Right atrium auricular region (tissue), 2 donors: ENCODE data around the gene SORBS1. TPM values are rescaled to one million over a fixed set of nuclear protein-coding genes. Genes with fewer than 3 reads are reported as not detected.

Experiments
- DNase-seq: peaks from one replicate; pipeline ENCODE4 v3.0.0-alpha.2; 2019; ENCODE audit warnings: low spot score
- H3K27ac ChIP-seq, 2 donors: fragments of 200-600 bp; sonication (generic); 1 replicate in 1 of 2; 2 replicates in 1 of 2; pipeline ENCODE4 v1.5.1; 2016 to 2019
- H3K27me3 ChIP-seq, 2 donors: fragments of 200-600 bp; sonication (generic); one replicate each; pipeline versions ENCODE4 v1.5.1 to v1.6.0; 2017 to 2019
- H3K36me3 ChIP-seq: fragments of 200-600 bp; sonication (generic); one replicate; pipeline ENCODE4 v1.5.1; 2016
- H3K4me1 ChIP-seq, 2 donors: fragments of 200-600 bp; sonication (generic); one replicate each; pipeline versions ENCODE4 v1.5.1 to v1.6.0; 2017 to 2019
- H3K4me3 ChIP-seq, 2 donors: fragments of 200-600 bp; sonication (generic); 1 replicate in 1 of 2; 2 replicates in 1 of 2; pipeline ENCODE4 v1.5.1; 2017 to 2019; ENCODE audit warnings: mild to moderate bottlenecking in 1 of 2, moderate library complexity in 1 of 2
- H3K9me3 ChIP-seq, 2 donors: fragments of 200-600 bp; sonication (generic); one replicate each; pipeline ENCODE4 v1.5.1; 2019
- total RNA-seq, 2 donors: library from RNA; depleted of rRNA; stranded (reverse); fragments of >200 nt; gene quantifications; one replicate each; pipeline ENCODE4 v1.1.0, GENCODE V29; 2016
- TF ChIP-seq, protein P1 (sequence below), 2 donors: fragments of 200-600 bp; sonication (generic); IDR thresholded peaks; one replicate each; pipeline ENCODE4 v1.5.1; 2019; ENCODE audit warnings: antibody characterized with exemption in 2 of 2

SORBS1 gene
- total RNA-seq, 2 donors from 2014 or later = 742 to 815 TPM

DNA sequence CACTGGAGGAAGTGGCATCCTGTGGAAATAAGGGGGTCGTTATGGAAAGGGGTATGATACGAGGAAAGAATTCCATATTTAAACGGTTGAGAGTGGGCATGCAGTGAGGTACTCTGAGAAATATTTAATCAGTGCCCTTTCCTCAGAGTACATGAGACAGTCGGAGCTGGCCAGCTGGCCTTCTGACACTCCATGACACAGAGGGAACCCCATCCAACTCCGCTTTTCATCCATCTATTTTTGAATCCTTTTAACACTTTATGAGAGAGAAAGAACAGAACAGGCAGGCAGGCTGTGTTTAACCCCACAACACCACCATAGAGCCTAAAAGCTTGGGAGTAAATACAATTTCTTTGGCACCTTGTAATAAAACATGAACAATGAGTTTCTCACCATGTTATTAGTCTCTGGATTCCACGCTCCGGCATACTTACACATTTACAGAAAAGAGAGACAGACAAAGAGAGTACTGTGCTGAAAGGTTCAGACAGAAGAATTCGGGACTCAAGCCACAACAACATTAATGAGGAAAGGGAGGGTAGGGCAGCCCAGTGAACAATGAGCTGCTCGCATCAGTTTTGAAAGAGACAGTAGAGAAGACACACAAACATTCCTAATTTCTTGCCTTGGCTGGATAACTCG lies 146.2 kb downstream of the SORBS1 start:
- H3K9me3 ChIP-seq = no peaks in the 10 kb centered on the region
- peaks cover 43% of the 10 kb centered on the region for H3K36me3 ChIP-seq
- TF ChIP-seq, protein P1, sequence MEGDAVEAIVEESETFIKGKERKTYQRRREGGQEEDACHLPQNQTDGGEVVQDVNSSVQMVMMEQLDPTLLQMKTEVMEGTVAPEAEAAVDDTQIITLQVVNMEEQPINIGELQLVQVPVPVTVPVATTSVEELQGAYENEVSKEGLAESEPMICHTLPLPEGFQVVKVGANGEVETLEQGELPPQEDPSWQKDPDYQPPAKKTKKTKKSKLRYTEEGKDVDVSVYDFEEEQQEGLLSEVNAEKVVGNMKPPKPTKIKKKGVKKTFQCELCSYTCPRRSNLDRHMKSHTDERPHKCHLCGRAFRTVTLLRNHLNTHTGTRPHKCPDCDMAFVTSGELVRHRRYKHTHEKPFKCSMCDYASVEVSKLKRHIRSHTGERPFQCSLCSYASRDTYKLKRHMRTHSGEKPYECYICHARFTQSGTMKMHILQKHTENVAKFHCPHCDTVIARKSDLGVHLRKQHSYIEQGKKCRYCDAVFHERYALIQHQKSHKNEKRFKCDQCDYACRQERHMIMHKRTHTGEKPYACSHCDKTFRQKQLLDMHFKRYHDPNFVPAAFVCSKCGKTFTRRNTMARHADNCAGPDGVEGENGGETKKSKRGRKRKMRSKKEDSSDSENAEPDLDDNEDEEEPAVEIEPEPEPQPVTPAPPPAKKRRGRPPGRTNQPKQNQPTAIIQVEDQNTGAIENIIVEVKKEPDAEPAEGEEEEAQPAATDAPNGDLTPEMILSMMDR (IDR thresholded peaks at IDR 0.05) = no peak
- H3K27me3 ChIP-seq = no peaks in the 10 kb centered on the region
- H3K27ac ChIP-seq = peak overlapping the region; percentile 95 to 99
- DNase-seq = peak; percentile 85
- peaks cover 0 to 58% of the 10 kb centered on the region in 2 donors for H3K4me1 ChIP-seq
- H3K4me3 ChIP-seq = peak overlapping the region; percentile 55 to 56

- H3K4me1 ChIP-seq = peaks cover 0 to 65% of the 10 kb centered on the region in 2 donors
- peak overlapping the region; percentile 95 to 99 for H3K27ac ChIP-seq
- TF ChIP-seq, protein P1 (IDR thresholded peaks at IDR 0.05) = no peak
- DNase-seq = no peak
- H3K9me3 ChIP-seq = no peaks in the 10 kb centered on the region
- H3K4me3 ChIP-seq = peak overlapping the region; percentile 55 to 56
- peaks cover 43% of the 10 kb centered on the region for H3K36me3 ChIP-seq
- H3K27me3 ChIP-seq = no peaks in the 10 kb centered on the region
These were observed 146.9 kb downstream of the SORBS1 start for GRCh38 chr10:95414016-95414830.

GRCh38 chr10:95413588-95413987 lies 147.6 kb downstream of the SORBS1 start:
- Histone ChIP-seq H3K9me3 (no peaks in the 10 kb centered on the region), H3K36me3 (peaks cover 44% of the 10 kb centered on the region), H3K4me3 (peak overlapping the region; percentile 55 to 56), H3K4me1 (peaks cover 0 to 71% of the 10 kb centered on the region in 2 donors), H3K27me3 (no peaks in the 10 kb centered on the region), H3K27ac (peak overlapping the region; percentile 95 to 99)
- TF ChIP-seq, protein P1 (IDR thresholded peaks at IDR 0.05) = no peak
- no peak for DNase-seq

GRCh38 chr10:95411635-95412034 lies 149.5 kb downstream of the SORBS1 start:
- H3K27me3 ChIP-seq = no peaks in the 10 kb centered on the region
- H3K9me3 ChIP-seq = no peaks in the 10 kb centered on the region
- H3K36me3 ChIP-seq = peaks cover 54% of the 10 kb centered on the region
- H3K4me3 ChIP-seq = peak overlapping the region; percentile 55 to 56
- no peak for DNase-seq
- TF ChIP-seq, protein P1 (IDR thresholded peaks at IDR 0.05) = no peak
- peak overlapping the region; percentile 95 to 99 for H3K27ac ChIP-seq
- H3K4me1 ChIP-seq = peaks cover 0 to 80% of the 10 kb centered on the region in 2 donors

GRCh38 chr10:95408983-95409873 lies 151.9 kb downstream of the SORBS1 start:
- Histone ChIP-seq H3K36me3 (peaks cover 74% of the 10 kb centered on the region), H3K27me3 (no peaks in the 10 kb centered on the region), H3K4me3 (no peak overlapping the region), H3K27ac (peak overlapping the region; percentile 95 to 99), H3K4me1 (peaks cover 0 to 80% of the 10 kb centered on the region in 2 donors), H3K9me3 (no peaks in the 10 kb centered on the region)
- TF ChIP-seq, protein P1 (IDR thresholded peaks at IDR 0.05) = no peak
- peak; percentile 54 for DNase-seq
